ENCODE results near the gene FXYD6.

DNA sequence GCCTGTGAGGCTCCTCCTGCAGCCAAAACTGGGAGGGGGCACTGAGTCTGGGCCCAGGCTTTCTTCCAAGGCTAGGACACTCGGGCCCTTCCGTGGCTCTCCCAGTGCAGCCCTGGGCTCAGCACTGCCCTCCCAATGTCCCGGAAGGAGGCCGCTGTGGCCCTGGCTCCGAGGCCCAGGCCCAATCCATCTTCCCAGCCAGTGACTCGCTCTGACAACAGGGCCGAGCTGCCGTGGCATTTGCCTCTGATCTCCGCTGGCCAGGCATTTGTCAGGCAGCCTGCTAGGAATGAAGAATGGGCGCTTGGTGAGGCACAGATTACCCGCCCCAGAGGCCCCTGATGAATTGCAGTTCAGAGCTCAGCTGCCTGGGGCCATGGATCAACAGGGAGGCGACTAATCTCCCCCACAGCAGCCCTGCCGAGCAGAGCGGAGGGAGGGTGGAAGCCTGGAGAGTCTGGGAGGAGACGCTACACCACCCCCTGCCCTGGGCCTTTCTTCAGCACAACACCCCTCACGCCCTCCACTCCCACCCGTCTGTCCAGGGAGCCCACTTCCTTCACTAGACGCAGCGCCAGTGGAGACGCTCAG lies 60.2 kb downstream of the FXYD6 start:
- TF ChIP-seq POLR2A (IDR thresholded peaks at IDR 0.05; ENCODE audit: extremely low read depth, insufficient read length) (no peak), MYC (IDR thresholded peaks at IDR 0.05; ENCODE audit: low read depth, low read length) (no peak)
- TF ChIP-seq, protein P1, sequence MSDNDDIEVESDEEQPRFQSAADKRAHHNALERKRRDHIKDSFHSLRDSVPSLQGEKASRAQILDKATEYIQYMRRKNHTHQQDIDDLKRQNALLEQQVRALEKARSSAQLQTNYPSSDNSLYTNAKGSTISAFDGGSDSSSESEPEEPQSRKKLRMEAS (IDR thresholded peaks at IDR 0.05; ENCODE audit: low read depth, low read length): no peak
- TF ChIP-seq, protein P2, sequence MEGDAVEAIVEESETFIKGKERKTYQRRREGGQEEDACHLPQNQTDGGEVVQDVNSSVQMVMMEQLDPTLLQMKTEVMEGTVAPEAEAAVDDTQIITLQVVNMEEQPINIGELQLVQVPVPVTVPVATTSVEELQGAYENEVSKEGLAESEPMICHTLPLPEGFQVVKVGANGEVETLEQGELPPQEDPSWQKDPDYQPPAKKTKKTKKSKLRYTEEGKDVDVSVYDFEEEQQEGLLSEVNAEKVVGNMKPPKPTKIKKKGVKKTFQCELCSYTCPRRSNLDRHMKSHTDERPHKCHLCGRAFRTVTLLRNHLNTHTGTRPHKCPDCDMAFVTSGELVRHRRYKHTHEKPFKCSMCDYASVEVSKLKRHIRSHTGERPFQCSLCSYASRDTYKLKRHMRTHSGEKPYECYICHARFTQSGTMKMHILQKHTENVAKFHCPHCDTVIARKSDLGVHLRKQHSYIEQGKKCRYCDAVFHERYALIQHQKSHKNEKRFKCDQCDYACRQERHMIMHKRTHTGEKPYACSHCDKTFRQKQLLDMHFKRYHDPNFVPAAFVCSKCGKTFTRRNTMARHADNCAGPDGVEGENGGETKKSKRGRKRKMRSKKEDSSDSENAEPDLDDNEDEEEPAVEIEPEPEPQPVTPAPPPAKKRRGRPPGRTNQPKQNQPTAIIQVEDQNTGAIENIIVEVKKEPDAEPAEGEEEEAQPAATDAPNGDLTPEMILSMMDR (IDR thresholded peaks at IDR 0.05; ENCODE audit: low read depth, low read length): no peak

All from NB4 (cell line).